Glutamatergic neuron (in vitro differentiated cells): ENCODE results near the gene TBC1D2. TPM values are rescaled to one million over a fixed set of nuclear protein-coding genes. Genes with fewer than 3 reads are reported as not detected.
A peak's percentile ranks its signal among the peaks of the same experiment; 100 is the strongest.
"Not testable (repeated sequence)": the region's sequence is repeated elsewhere in the genome, so short reads cannot be mapped to it uniquely, and the experiment has no call there.

Experiments used
- DNase-seq: peaks from one replicate; pipeline ENCODE4 v3.0.0; 2022
- H3K27ac Mint-ChIP-seq: one replicate; pipeline ENCODE4 v1.8.0; 2020; ENCODE audit warnings: mild to moderate bottlenecking, mixed read lengths, inconsistent platforms; ENCODE audit not compliant: unreplicated experiment
- H3K27me3 Mint-ChIP-seq: one replicate; pipeline ENCODE4 v1.8.0; 2020; ENCODE audit warnings: mild to moderate bottlenecking, moderate library complexity, mixed read lengths, inconsistent platforms; ENCODE audit not compliant: unreplicated experiment
- H3K36me3 Mint-ChIP-seq: one replicate; pipeline ENCODE4 v1.8.0; 2020; ENCODE audit warnings: mild to moderate bottlenecking, mixed read lengths, inconsistent platforms; ENCODE audit not compliant: unreplicated experiment
- H3K4me1 Mint-ChIP-seq: one replicate; pipeline ENCODE4 v1.8.0; 2020; ENCODE audit warnings: mild to moderate bottlenecking, low read depth, mixed read lengths, inconsistent platforms; ENCODE audit not compliant: unreplicated experiment
- H3K4me3 Mint-ChIP-seq: one replicate; pipeline ENCODE4 v1.8.0; 2020; ENCODE audit warnings: mild to moderate bottlenecking, mixed read lengths, inconsistent platforms; ENCODE audit not compliant: unreplicated experiment
- H3K9me3 Mint-ChIP-seq: one replicate; pipeline ENCODE4 v1.8.0; 2020; ENCODE audit warnings: mild to moderate bottlenecking, moderate library complexity, mixed read lengths, inconsistent platforms; ENCODE audit not compliant: unreplicated experiment
- CTCF ChIP-seq: fragments of 200-600 bp; sonication (generic); IDR thresholded peaks from one replicate; pipeline ENCODE4 v1.5.0; 2021; ENCODE audit not compliant: partially characterized antibody, unreplicated experiment
- total RNA-seq: library from RNA; stranded (reverse); fragmentation: NEBNext Ultra II Directional; extraction: Animal tissue kit (Norgen Biotek cat#: 25700); gene quantifications from one replicate; pipeline ENCODE4 v1.2.1, GENCODE V29; 2021; ENCODE audit not compliant: unreplicated experiment

TBC1D2 gene
- total RNA-seq, 1 donor from 2014 or later = 7.6 TPM

- Mint-ChIP-seq H3K27ac (no peak overlapping the region), H3K36me3 (no peaks in the 10 kb centered on the region), H3K4me1 (peaks cover 40% of the 10 kb centered on the region), H3K27me3 (peaks cover 5% of the 10 kb centered on the region), H3K9me3 (peaks cover 1% of the 10 kb centered on the region), H3K4me3 (no peak overlapping the region)
- no peak for TF ChIP-seq CTCF
- no peak for DNase-seq
These were observed 80.3 kb downstream of the TBC1D2 start for GRCh38 chr9:98175028-98175569.

GRCh38 chr9:98174502-98174918 lies 80.9 kb downstream of the TBC1D2 start:
- not testable (repeated sequence) for H3K9me3 Mint-ChIP-seq, H3K36me3 Mint-ChIP-seq, DNase-seq, H3K27me3 Mint-ChIP-seq, H3K4me3 Mint-ChIP-seq, H3K27ac Mint-ChIP-seq
- peaks cover 45% of the 10 kb centered on the region for H3K4me1 Mint-ChIP-seq

GRCh38 chr9:98173181-98173580 lies 82.3 kb downstream of the TBC1D2 start:
- no peak for TF ChIP-seq CTCF
- Mint-ChIP-seq H3K27ac (no peak overlapping the region), H3K36me3 (no peaks in the 10 kb centered on the region), H3K27me3 (peaks cover 4% of the 10 kb centered on the region), H3K4me3 (no peak overlapping the region), H3K9me3 (no peaks in the 10 kb centered on the region), H3K4me1 (peaks cover 53% of the 10 kb centered on the region)
- DNase-seq = no peak

- no peak for DNase-seq
- Mint-ChIP-seq H3K36me3 (no peaks in the 10 kb centered on the region), H3K4me3 (peak overlapping the region; percentile 42), H3K27ac (peak overlapping the region; percentile 75), H3K4me1 (peaks cover 59% of the 10 kb centered on the region), H3K27me3 (peaks cover 3% of the 10 kb centered on the region), H3K9me3 (no peaks in the 10 kb centered on the region)
- TF ChIP-seq CTCF = no peak
These were observed 82.8 kb downstream of the TBC1D2 start for GRCh38 chr9:98172604-98173003.

GRCh38 chr9:98171176-98171925 lies 84.1 kb downstream of the TBC1D2 start:
- Mint-ChIP-seq H3K4me1 (peaks cover 58% of the 10 kb centered on the region), H3K27ac (peak overlapping the region; percentile 28), H3K27me3 (peaks cover 3% of the 10 kb centered on the region), H3K9me3 (no peaks in the 10 kb centered on the region), H3K4me3 (peak overlapping the region; percentile 37), H3K36me3 (no peaks in the 10 kb centered on the region)
- TF ChIP-seq CTCF = no peak
- DNase-seq = peak; percentile 54
